ENCODE data around the gene LIX1.

The LIX1 gene

DNA sequence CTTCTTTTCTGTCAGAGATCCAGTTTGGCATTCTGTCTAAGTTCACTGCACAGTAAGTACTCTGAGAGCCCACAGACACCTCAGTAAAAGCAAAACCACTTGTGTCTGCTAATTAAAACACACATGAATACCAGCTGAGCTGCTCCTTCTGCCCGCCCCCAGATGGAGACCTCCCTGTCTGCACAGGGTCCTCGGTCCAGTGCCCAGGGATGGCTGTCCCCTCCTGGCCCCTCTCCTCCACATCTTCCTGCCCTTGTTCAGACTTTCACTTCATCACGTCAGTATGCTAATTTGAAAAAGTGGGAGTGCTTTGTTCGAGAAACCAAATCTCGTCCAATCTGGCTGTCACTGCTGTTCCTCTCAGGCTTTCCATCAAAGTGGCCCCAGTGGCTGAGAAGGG lies 43.5 kb downstream of the LIX1 start:
- Histone ChIP-seq H3F3A (ENCODE audit: insufficient read depth, low read length) (no peaks in the 10 kb centered on the region), H3K36me3 (ENCODE audit: insufficient read depth, low read length) (no peaks in the 10 kb centered on the region), H3K9ac (ENCODE audit: low read length) (peak overlapping the region; percentile 32; the same call in 1 of the 2 replicates), H3K4me1 (ENCODE audit: insufficient read depth, low read length, severe bottlenecking) (peaks cover 11% of the 10 kb centered on the region), H4K20me1 (ENCODE audit: insufficient read depth, low read length) (no peaks in the 10 kb centered on the region), H3K27ac (ENCODE audit: low read depth, low read length, poor library complexity, severe bottlenecking) (no peak overlapping the region), H3K4me3 (ENCODE audit: low read depth, low read length, poor library complexity, severe bottlenecking) (peak overlapping the region; percentile 31), H3K79me2 (ENCODE audit: insufficient read depth, low read length) (no peaks in the 10 kb centered on the region), H2AFZ (ENCODE audit: low read length) (peak overlapping the region; percentile 62), H3K27me3 (ENCODE audit: insufficient read depth, low read length) (peaks cover 4% of the 10 kb centered on the region), H3K9me2 (ENCODE audit: low read depth, low read length) (no peaks in the 10 kb centered on the region; the same call in 1 of the 2 replicates), H3K9me3 (ENCODE audit: low read length) (no peaks in the 10 kb centered on the region), H3K4me2 (ENCODE audit: low read length) (peak overlapping the region; percentile 50)
- TF ChIP-seq, protein P1, sequence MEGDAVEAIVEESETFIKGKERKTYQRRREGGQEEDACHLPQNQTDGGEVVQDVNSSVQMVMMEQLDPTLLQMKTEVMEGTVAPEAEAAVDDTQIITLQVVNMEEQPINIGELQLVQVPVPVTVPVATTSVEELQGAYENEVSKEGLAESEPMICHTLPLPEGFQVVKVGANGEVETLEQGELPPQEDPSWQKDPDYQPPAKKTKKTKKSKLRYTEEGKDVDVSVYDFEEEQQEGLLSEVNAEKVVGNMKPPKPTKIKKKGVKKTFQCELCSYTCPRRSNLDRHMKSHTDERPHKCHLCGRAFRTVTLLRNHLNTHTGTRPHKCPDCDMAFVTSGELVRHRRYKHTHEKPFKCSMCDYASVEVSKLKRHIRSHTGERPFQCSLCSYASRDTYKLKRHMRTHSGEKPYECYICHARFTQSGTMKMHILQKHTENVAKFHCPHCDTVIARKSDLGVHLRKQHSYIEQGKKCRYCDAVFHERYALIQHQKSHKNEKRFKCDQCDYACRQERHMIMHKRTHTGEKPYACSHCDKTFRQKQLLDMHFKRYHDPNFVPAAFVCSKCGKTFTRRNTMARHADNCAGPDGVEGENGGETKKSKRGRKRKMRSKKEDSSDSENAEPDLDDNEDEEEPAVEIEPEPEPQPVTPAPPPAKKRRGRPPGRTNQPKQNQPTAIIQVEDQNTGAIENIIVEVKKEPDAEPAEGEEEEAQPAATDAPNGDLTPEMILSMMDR (IDR thresholded peaks at IDR 0.05; ENCODE audit: low read length): no peak
- no peak for TF ChIP-seq EZH2 (IDR thresholded peaks at IDR 0.05; ENCODE audit: borderline replicate concordance, low read length)

DNA sequence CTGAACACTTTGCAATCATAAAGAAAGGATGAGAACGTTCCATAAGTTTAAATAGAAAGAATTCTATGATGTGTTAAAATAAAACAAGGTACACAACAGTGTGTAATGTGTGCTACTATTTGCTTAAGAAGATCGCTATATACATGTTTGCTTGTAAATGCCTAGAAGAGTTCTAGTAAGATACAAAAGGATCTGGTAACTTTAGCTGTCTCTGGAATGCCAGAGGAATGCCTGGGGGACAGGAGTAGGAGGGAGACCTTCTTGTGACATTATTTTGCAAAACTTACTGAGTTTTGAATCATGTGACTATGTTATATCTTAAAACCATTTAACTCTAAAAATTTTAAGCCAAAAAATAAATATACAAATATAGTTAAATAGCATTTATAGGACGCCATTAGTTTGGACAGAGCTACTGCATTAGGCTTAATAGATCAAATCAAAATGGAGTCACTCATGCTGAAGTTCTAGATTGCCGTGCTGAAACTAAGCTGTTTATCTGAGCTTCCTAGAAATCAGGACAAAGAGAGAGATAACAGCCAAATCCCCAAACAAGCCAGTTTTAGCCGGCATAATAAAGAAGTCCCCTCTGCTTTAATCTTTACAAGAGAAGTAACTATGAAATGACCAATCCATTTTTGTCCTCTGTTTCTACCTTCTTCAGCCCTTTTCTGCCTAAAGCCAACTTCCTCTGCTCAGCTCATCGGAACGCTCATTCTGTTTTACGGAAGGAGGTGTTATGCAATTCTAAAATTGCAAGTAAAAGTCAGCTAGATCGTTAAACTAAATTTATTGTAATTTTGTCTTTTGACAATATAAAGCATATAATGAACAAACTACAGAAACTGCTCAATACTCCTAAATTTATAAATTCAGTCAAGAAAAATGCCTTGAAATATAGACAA lies 44.8 kb downstream of the LIX1 start:
- TF ChIP-seq, protein P1 (IDR thresholded peaks at IDR 0.05; ENCODE audit: low read length): no peak
- TF ChIP-seq EZH2 (IDR thresholded peaks at IDR 0.05; ENCODE audit: borderline replicate concordance, low read length): no peak
- no peaks in the 10 kb centered on the region; the same call in 1 of the 2 replicates for H3K9me2 ChIP-seq (ENCODE audit: low read depth, low read length)
- no peak overlapping the region for H3K27ac ChIP-seq (ENCODE audit: low read depth, low read length, poor library complexity, severe bottlenecking)
- no peak overlapping the region for H3K9ac ChIP-seq (ENCODE audit: low read length)
- no peak overlapping the region for H2AFZ ChIP-seq (ENCODE audit: low read length)
- H3K36me3 ChIP-seq (ENCODE audit: insufficient read depth, low read length): no peaks in the 10 kb centered on the region
- H3K4me1 ChIP-seq (ENCODE audit: insufficient read depth, low read length, severe bottlenecking): peaks cover 11% of the 10 kb centered on the region
- H3K9me3 ChIP-seq (ENCODE audit: low read length): no peaks in the 10 kb centered on the region
- H3K4me3 ChIP-seq (ENCODE audit: low read depth, low read length, poor library complexity, severe bottlenecking): no peak overlapping the region
- no peaks in the 10 kb centered on the region for H3F3A ChIP-seq (ENCODE audit: insufficient read depth, low read length)
- no peak overlapping the region for H3K4me2 ChIP-seq (ENCODE audit: low read length)
- H3K79me2 ChIP-seq (ENCODE audit: insufficient read depth, low read length): no peaks in the 10 kb centered on the region
- peaks cover 4% of the 10 kb centered on the region for H3K27me3 ChIP-seq (ENCODE audit: insufficient read depth, low read length)
- H4K20me1 ChIP-seq (ENCODE audit: insufficient read depth, low read length): no peaks in the 10 kb centered on the region

DNA sequence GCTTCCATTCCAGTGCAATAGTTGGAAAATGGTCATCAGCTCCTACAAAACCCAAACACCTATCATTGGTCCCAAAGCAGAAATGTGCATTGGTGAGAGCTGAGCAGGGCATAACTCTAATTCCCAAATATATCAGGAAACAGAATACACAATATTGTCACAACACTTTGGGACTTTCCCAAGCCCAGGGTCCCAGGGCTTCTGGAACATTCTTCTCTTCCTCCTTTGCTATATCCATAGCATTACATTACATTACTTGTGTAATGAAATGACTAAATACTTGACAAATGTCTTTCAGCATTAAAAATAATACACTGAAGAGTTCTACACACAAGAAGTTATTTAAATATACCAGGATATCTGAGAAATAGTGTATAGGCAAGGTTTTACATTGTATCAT lies 45.6 kb downstream of the LIX1 start:
- Histone ChIP-seq H3K36me3 (ENCODE audit: insufficient read depth, low read length) (no peaks in the 10 kb centered on the region), H3K79me2 (ENCODE audit: insufficient read depth, low read length) (no peaks in the 10 kb centered on the region), H4K20me1 (ENCODE audit: insufficient read depth, low read length) (no peaks in the 10 kb centered on the region), H3K27me3 (ENCODE audit: insufficient read depth, low read length) (peaks cover 4% of the 10 kb centered on the region), H3K27ac (ENCODE audit: low read depth, low read length, poor library complexity, severe bottlenecking) (no peak overlapping the region), H3K9ac (ENCODE audit: low read length) (no peak overlapping the region), H3K9me2 (ENCODE audit: low read depth, low read length) (no peaks in the 10 kb centered on the region; the same call in 1 of the 2 replicates), H3F3A (ENCODE audit: insufficient read depth, low read length) (no peaks in the 10 kb centered on the region), H2AFZ (ENCODE audit: low read length) (no peak overlapping the region), H3K4me2 (ENCODE audit: low read length) (no peak overlapping the region), H3K4me3 (ENCODE audit: low read depth, low read length, poor library complexity, severe bottlenecking) (no peak overlapping the region), H3K4me1 (ENCODE audit: insufficient read depth, low read length, severe bottlenecking) (peaks cover 11% of the 10 kb centered on the region), H3K9me3 (ENCODE audit: low read length) (no peaks in the 10 kb centered on the region)
- TF ChIP-seq, protein P1 (IDR thresholded peaks at IDR 0.05; ENCODE audit: low read length): no peak
- TF ChIP-seq EZH2 (IDR thresholded peaks at IDR 0.05; ENCODE audit: borderline replicate concordance, low read length): no peak

Measured in OCI-LY1 (cell line).